NT2/D1 (cell line): ENCODE results near the gene NDUFC2.

Source experiments
- YY1 ChIP-seq: IDR thresholded peaks from 2 replicates; pipeline ENCODE4 v1.6.1; 2011; ENCODE audit not compliant: insufficient read length, insufficient read depth
- ZNF274 ChIP-seq: IDR thresholded peaks from 2 replicates; pipeline ENCODE4 v1.6.1; 2011; ENCODE audit warnings: mild to moderate bottlenecking, low read depth, low read length

- TF ChIP-seq ZNF274 (no peak), YY1 (no peak)
These were observed 20.6 kb upstream of the NDUFC2 start for GRCh38 chr11:78100261-78100660.
